Mesenchymal stem cell (in vitro differentiated cells and primary cell): ENCODE data around the gene CRYGS.

ENCODE experiments used
- DNase-seq: peaks from one replicate; pipeline ENCODE4 v3.0.0-alpha.2; 2013
- H2AFZ ChIP-seq: one replicate; pipeline ENCODE4 v1.6.1; 2013; ENCODE audit warnings: low read depth, mild to moderate bottlenecking, control low read depth, inconsistent platforms, low read length, moderate library complexity
- H2AK5ac ChIP-seq: 2 replicates; pipeline ENCODE4 v1.6.1; 2013; ENCODE audit warnings: low read length, moderate library complexity, mild to moderate bottlenecking, inconsistent platforms; ENCODE audit not compliant: severe bottlenecking
- H2BK120ac ChIP-seq: one replicate; pipeline ENCODE4 v1.6.1; 2013; ENCODE audit warnings: low read depth, mild to moderate bottlenecking, inconsistent platforms, low read length, moderate library complexity
- H2BK12ac ChIP-seq, 2 experiments: one replicate each; pipeline ENCODE4 v1.6.1; 2013; ENCODE audit warnings: inconsistent platforms in 2 of 2, low read length in 2 of 2, mild to moderate bottlenecking in 2 of 2, moderate library complexity in 2 of 2, control low read depth in 1 of 2
- H2BK15ac ChIP-seq: one replicate; pipeline ENCODE4 v1.6.1; 2013; ENCODE audit warnings: mild to moderate bottlenecking, low read depth, inconsistent platforms; ENCODE audit not compliant: poor library complexity, severe bottlenecking
- H2BK5ac ChIP-seq: 2 replicates; pipeline ENCODE4 v1.6.1; 2013; ENCODE audit warnings: low read depth, mild to moderate bottlenecking, low read length, control low read depth, inconsistent platforms; ENCODE audit not compliant: poor library complexity, severe bottlenecking
- H3K14ac ChIP-seq, 2 experiments: one replicate each; pipeline ENCODE4 v1.6.1; 2013; ENCODE audit warnings: inconsistent platforms in 2 of 2, low read length in 2 of 2, control low read depth in 1 of 2, mild to moderate bottlenecking in 1 of 2, moderate library complexity in 1 of 2
- H3K18ac ChIP-seq, 2 experiments: one replicate each; pipeline ENCODE4 v1.6.1; 2013; ENCODE audit warnings: inconsistent platforms in 2 of 2, low read length in 2 of 2, control low read depth in 1 of 2, low read depth in 1 of 2, mild to moderate bottlenecking in 1 of 2
- H3K23ac ChIP-seq, 2 experiments: one replicate each; pipeline ENCODE4 v1.6.1; 2013; ENCODE audit warnings: inconsistent platforms in 2 of 2, low read length in 2 of 2, mild to moderate bottlenecking in 2 of 2, moderate library complexity in 2 of 2, control low read depth in 1 of 2
- H3K27ac ChIP-seq: 2 replicates; pipeline ENCODE4 v1.5.1; 2013; ENCODE audit warnings: mild to moderate bottlenecking, moderate library complexity, low read length, control low read depth, inconsistent platforms; ENCODE audit not compliant: poor library complexity, severe bottlenecking
- H3K27me3 ChIP-seq, 2 experiments: 2 replicates each; pipeline versions ENCODE4 v1.6.1 to v1.7.0; 2013; ENCODE audit warnings: low read length in 2 of 2, mild to moderate bottlenecking in 2 of 2, moderate library complexity in 2 of 2, control low read depth in 1 of 2, inconsistent platforms in 1 of 2; ENCODE audit not compliant: control insufficient read depth in 1 of 2, insufficient read depth in 1 of 2
- H3K36me3 ChIP-seq, 2 experiments: 2 replicates each; pipeline versions ENCODE4 v1.6.1 to v1.7.0; 2013; ENCODE audit warnings: low read length in 2 of 2, control low read depth in 1 of 2, inconsistent platforms in 1 of 2, low read depth in 1 of 2, mild to moderate bottlenecking in 1 of 2; ENCODE audit not compliant: insufficient read depth in 2 of 2, control insufficient read depth in 1 of 2
- H3K4ac ChIP-seq, 2 experiments: one replicate each; pipeline ENCODE4 v1.6.1; 2013; ENCODE audit warnings: inconsistent platforms in 2 of 2, low read length in 2 of 2, mild to moderate bottlenecking in 2 of 2, moderate library complexity in 2 of 2, control low read depth in 1 of 2, low read depth in 1 of 2
- H3K4me1 ChIP-seq: 2 replicates; pipeline ENCODE4 v1.6.1; 2013; ENCODE audit warnings: low read depth, low read length, control low read depth; ENCODE audit not compliant: control insufficient read depth, insufficient read depth
- H3K4me2 ChIP-seq: 2 replicates; pipeline ENCODE4 v1.6.1; 2013; ENCODE audit warnings: low read length, mild to moderate bottlenecking, inconsistent platforms; ENCODE audit not compliant: poor library complexity, severe bottlenecking
- H3K4me3 ChIP-seq, 2 experiments: 2 replicates each; pipeline versions ENCODE4 v1.5.1 to v1.7.0; 2013; ENCODE audit warnings: low read length in 2 of 2, mild to moderate bottlenecking in 2 of 2, control low read depth in 1 of 2, low read depth in 1 of 2; ENCODE audit not compliant: insufficient read depth in 1 of 2
- H3K79me1 ChIP-seq: replicated peaks from 2 replicates; pipeline ENCODE4 v1.6.1; 2013; ENCODE audit warnings: mild to moderate bottlenecking, control low read depth, low read length, inconsistent platforms; ENCODE audit not compliant: poor library complexity, severe bottlenecking
- H3K9ac ChIP-seq: 2 replicates; pipeline ENCODE4 v1.7.0; 2013; ENCODE audit warnings: mild to moderate bottlenecking, low read length, moderate library complexity
- H3K9me3 ChIP-seq: 2 replicates; pipeline ENCODE4 v1.7.0; 2013; ENCODE audit warnings: mild to moderate bottlenecking, low read length; ENCODE audit not compliant: control insufficient read depth
- H4K8ac ChIP-seq: one replicate; pipeline ENCODE4 v1.6.1; 2013; ENCODE audit warnings: inconsistent platforms, mild to moderate bottlenecking, low read length, moderate library complexity
- H4K91ac ChIP-seq: one replicate; pipeline ENCODE4 v1.6.1; 2013; ENCODE audit warnings: mild to moderate bottlenecking, low read length, inconsistent platforms
- WGBS: methylation state at CpG from one replicate; pipeline ENCODE4 v1.1.7; 2013; ENCODE audit warnings: mixed read lengths; 5-methylcytosine and 5-hydroxymethylcytosine counted together

Gene CRYGS

GRCh38 chr3:186493525-186494255 is 50.5 kb downstream of the CRYGS start:
- no peak overlapping the region for H2BK15ac ChIP-seq
- H3K14ac ChIP-seq, result no peak overlapping the region
- H3K36me3 ChIP-seq, result no peaks in the 10 kb centered on the region
- no peak overlapping the region for H2BK5ac ChIP-seq
- H3K4ac ChIP-seq, result no peak overlapping the region
- no peaks in the 10 kb centered on the region for H3K9me3 ChIP-seq
- H3K18ac ChIP-seq, result no peak overlapping the region
- H3K23ac ChIP-seq, result no peak overlapping the region
- no peak overlapping the region for H4K8ac ChIP-seq
- H3K9ac ChIP-seq, result no peak overlapping the region
- H2AFZ ChIP-seq, result no peak overlapping the region
- 80% methylated on average over 21 of the region's 21 CpGs for WGBS
- no peak overlapping the region for H4K91ac ChIP-seq
- no peaks in the 10 kb centered on the region for H3K4me1 ChIP-seq
- H3K4me3 ChIP-seq, result no peak overlapping the region
- H3K4me2 ChIP-seq, result no peak overlapping the region
- no peak overlapping the region for H2AK5ac ChIP-seq
- H3K27ac ChIP-seq, result no peak overlapping the region
- H3K79me1 ChIP-seq, result no peaks in the 10 kb centered on the region
- H2BK12ac ChIP-seq, result no peak overlapping the region
- H3K27me3 ChIP-seq, result peaks cover 51 to 54% of the 10 kb centered on the region in 2 experiments
- peak; percentile 18 for DNase-seq
- H2BK120ac ChIP-seq, result no peak overlapping the region

GRCh38 chr3:186492385-186492984 is 51.7 kb downstream of the CRYGS start:
- H3K27ac ChIP-seq, result no peak overlapping the region
- H2BK15ac ChIP-seq, result no peak overlapping the region
- no peak overlapping the region for H3K14ac ChIP-seq
- no peaks in the 10 kb centered on the region for H3K36me3 ChIP-seq
- no peaks in the 10 kb centered on the region for H3K4me1 ChIP-seq
- H3K27me3 ChIP-seq, result peaks cover 58 to 63% of the 10 kb centered on the region in 2 experiments
- H2BK5ac ChIP-seq, result no peak overlapping the region
- H3K4ac ChIP-seq, result no peak overlapping the region
- WGBS, result 82% methylated on average over 3 of the region's 4 CpGs
- no peak for DNase-seq
- no peak overlapping the region for H2AK5ac ChIP-seq
- no peak overlapping the region for H4K91ac ChIP-seq
- no peak overlapping the region for H4K8ac ChIP-seq
- H2AFZ ChIP-seq, result no peak overlapping the region
- H3K4me3 ChIP-seq, result no peak overlapping the region
- H3K18ac ChIP-seq, result no peak overlapping the region
- no peak overlapping the region for H2BK120ac ChIP-seq
- H3K9ac ChIP-seq, result no peak overlapping the region
- no peak overlapping the region for H3K23ac ChIP-seq
- H3K9me3 ChIP-seq, result no peaks in the 10 kb centered on the region
- H3K79me1 ChIP-seq, result no peaks in the 10 kb centered on the region
- H3K4me2 ChIP-seq, result no peak overlapping the region
- H2BK12ac ChIP-seq, result no peak overlapping the region

- H3K4me3 ChIP-seq, result no peak overlapping the region
- H3K27ac ChIP-seq, result no peak overlapping the region
- WGBS, result 92% methylated on average over 2 of the region's 4 CpGs
- no peak overlapping the region for H3K4me2 ChIP-seq
- H3K9ac ChIP-seq, result no peak overlapping the region
- no peak overlapping the region for H2AFZ ChIP-seq
- H3K27me3 ChIP-seq, result peaks cover 35 to 53% of the 10 kb centered on the region in 2 experiments
- H2BK120ac ChIP-seq, result no peak overlapping the region
- H2BK15ac ChIP-seq, result no peak overlapping the region
- no peak overlapping the region for H3K4ac ChIP-seq
- no peak overlapping the region for H3K14ac ChIP-seq
- no peak overlapping the region for H4K91ac ChIP-seq
- DNase-seq, result no peak
- no peaks in the 10 kb centered on the region for H3K36me3 ChIP-seq
- no peak overlapping the region for H4K8ac ChIP-seq
- H2AK5ac ChIP-seq, result no peak overlapping the region
- no peak overlapping the region for H3K23ac ChIP-seq
- no peak overlapping the region for H2BK5ac ChIP-seq
- H2BK12ac ChIP-seq, result no peak overlapping the region
- no peaks in the 10 kb centered on the region for H3K79me1 ChIP-seq
- H3K4me1 ChIP-seq, result no peaks in the 10 kb centered on the region
- no peak overlapping the region for H3K18ac ChIP-seq
- no peaks in the 10 kb centered on the region for H3K9me3 ChIP-seq
Measured at GRCh38 chr3:186489507-186489906, 54.7 kb downstream of the CRYGS start.
